Measurements from ENCODE around the gene ERGIC2.
"Not testable (repeated sequence)": the region's sequence is repeated elsewhere in the genome, so short reads cannot be mapped to it uniquely, and the experiment has no call there.

DNA sequence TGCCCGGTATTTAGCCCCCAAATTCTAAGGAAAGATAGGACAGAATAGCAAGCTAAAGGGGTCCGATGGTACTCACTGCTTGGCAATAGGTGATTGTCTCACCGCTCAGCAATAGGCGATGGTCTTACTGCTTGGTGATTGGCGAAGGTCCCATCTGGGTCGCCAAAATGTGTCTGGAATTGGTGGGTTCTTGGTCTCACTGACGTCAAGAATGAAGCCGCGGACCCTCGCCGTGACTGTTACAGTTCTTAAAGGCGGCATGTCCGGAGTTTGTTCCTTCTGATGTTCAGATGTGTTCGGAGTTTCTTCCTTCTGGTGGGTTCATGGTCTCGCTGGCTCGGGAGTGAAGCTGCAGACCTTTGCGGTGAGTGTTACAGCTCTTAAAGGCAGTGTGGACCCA is 4.2 kb upstream of the ERGIC2 start:
- not testable (repeated sequence) for TF ChIP-seq CTCF (IDR thresholded peaks at IDR 0.05); EZH2 (IDR thresholded peaks at IDR 0.05; ENCODE audit: borderline replicate concordance, insufficient read depth, low read depth, low read length, poor library complexity, severe bottlenecking)
